GM12878 (cell line): ENCODE data around the gene TPCN2. TPM values are rescaled to one million over a fixed set of nuclear protein-coding genes. Genes with fewer than 3 reads are reported as not detected.
A peak's percentile ranks its signal among the peaks of the same experiment; 100 is the strongest.
"Not testable (repeated sequence)": the region's sequence is repeated elsewhere in the genome, so short reads cannot be mapped to it uniquely, and the experiment has no call there.

Source experiments
- ATAC-seq: fragments of 200-7000 bp; cut with Tn5 transposase; 3 replicates; pipeline ENCODE4 v1.9.1; 2020; ENCODE audit warnings: mild to moderate bottlenecking, moderate library complexity
- BruUV-seq: library from RNA; stranded (reverse); fragments of 400-500 nt; replicated peaks from 2 replicates; lab custom pipeline; 2021; lab: Mats Ljungman, UMichigan
- CTCF ChIA-PET: fragments of 300-600 bp; sonication (Branson Sonifier 250); formaldehyde crosslinking; extraction: SDS; loops from one replicate; lab custom pipeline; 2021; ENCODE audit warnings: inconsistent platforms; lab: Yijun Ruan, JAX
- POLR2A ChIA-PET: fragments of 350-600 bp; formaldehyde crosslinking; extraction: SDS; loops from one replicate; lab custom pipeline; 2021; ENCODE audit warnings: inconsistent platforms; lab: Charles Lee
- RAD21 ChIA-PET: fragments of 300-600 bp; sonication (Branson Sonifier 250); formaldehyde crosslinking; loops from one replicate; lab custom pipeline; 2023; ENCODE audit warnings: antibody characterized with exemption; ENCODE audit not compliant: unreplicated experiment; lab: Charles Lee
- SMC1A ChIA-PET: fragments of 300-600 bp; sonication (Branson Sonifier 250); formaldehyde crosslinking; loops from one replicate; lab custom pipeline; 2023; ENCODE audit not compliant: unreplicated experiment, uncharacterized antibody; lab: Charles Lee
- DNase-seq: peaks from one replicate; pipeline ENCODE4 v3.0.0-alpha.2; 2011; ENCODE audit warnings: low read depth, low spot score
- FAIRE-seq: peaks from 3 replicates; lab custom pipeline; 2011; peaks lifted over from hg19 to GRCh38; lab: Jason Lieb, UNC
- H2AFZ ChIP-seq: 2 replicates; pipeline ENCODE4 v1.6.0; 2011; ENCODE audit warnings: low read depth, low read length, control low read depth; ENCODE audit not compliant: control insufficient read depth
- H3K27ac ChIP-seq: 2 replicates; pipeline ENCODE4 v1.5.1; 2011; ENCODE audit warnings: control low read depth; ENCODE audit not compliant: control insufficient read depth, insufficient read depth
- H3K27me3 ChIP-seq, 2 experiments: replicated peaks in 1 of 2; 2 replicates each; pipeline versions ENCODE4 v1.6.0 to v1.6.1; 2011; ENCODE audit warnings: low read length in 1 of 2; ENCODE audit not compliant: control insufficient read depth in 2 of 2, insufficient read depth in 2 of 2
- H3K36me3 ChIP-seq, 2 experiments: 2 replicates each; pipeline ENCODE4 v1.5.1; 2011; ENCODE audit warnings: low read length in 1 of 2; ENCODE audit not compliant: control insufficient read depth in 2 of 2, insufficient read depth in 2 of 2
- H3K4me1 ChIP-seq: 2 replicates; pipeline ENCODE4 v1.6.1; 2011; ENCODE audit warnings: mild to moderate bottlenecking, low read length, moderate library complexity, mixed read lengths; ENCODE audit not compliant: control insufficient read depth, insufficient read depth
- H3K4me2 ChIP-seq: 2 replicates; pipeline ENCODE4 v1.6.0; 2011; ENCODE audit warnings: control low read depth; ENCODE audit not compliant: control insufficient read depth, insufficient read depth
- H3K4me3 ChIP-seq: fragments of 200-600 bp; sonication (generic); 2 replicates; pipeline ENCODE4 v1.5.1; 2016
- H3K79me2 ChIP-seq: 2 replicates; pipeline ENCODE4 v1.6.0; 2011; ENCODE audit warnings: low read length; ENCODE audit not compliant: control insufficient read depth, insufficient read depth
- H3K9ac ChIP-seq: 2 replicates; pipeline ENCODE4 v1.8.0; 2011; ENCODE audit warnings: low read length, control low read depth, mixed read lengths; ENCODE audit not compliant: control insufficient read depth, insufficient read depth
- H3K9me3 ChIP-seq: replicated peaks from 3 replicates; pipeline ENCODE4 v1.5.1; 2011; ENCODE audit warnings: mild to moderate bottlenecking, low read length; ENCODE audit not compliant: control insufficient read depth, insufficient read depth
- H4K20me1 ChIP-seq: 2 replicates; pipeline ENCODE4 v1.6.0; 2011; ENCODE audit not compliant: control insufficient read depth, insufficient read depth
- CBFB ChIP-seq: IDR thresholded peaks from 2 replicates; pipeline ENCODE4 v1.6.1; 2016; ENCODE audit warnings: antibody characterized with exemption, low read depth
- CBX5 ChIP-seq: sonication (generic); IDR thresholded peaks from 2 replicates; pipeline ENCODE4 v1.6.1; 2016; ENCODE audit warnings: low read depth, moderate library complexity, mild to moderate bottlenecking, inconsistent platforms
- POLR2AphosphoS5 ChIP-seq: IDR thresholded peaks from 2 replicates; pipeline ENCODE4 v1.6.1; 2011; ENCODE audit warnings: mild to moderate bottlenecking, low read length, inconsistent platforms
- TARDBP ChIP-seq: IDR thresholded peaks from 2 replicates; pipeline ENCODE4 v1.6.1; 2016; ENCODE audit warnings: borderline replicate concordance
- YY1 ChIP-seq: IDR thresholded peaks from 2 replicates; pipeline ENCODE4 v1.6.1; 2011; ENCODE audit warnings: low read depth, mild to moderate bottlenecking, low read length
- WGBS: methylation state at CpG from one replicate; pipeline ENCODE4 v1.1.6; 2016; ENCODE audit warnings: low lambda C conversion rate; ENCODE audit not compliant: insufficient replicate concordance, insufficient coverage; ENCODE audit errors: missing lambda C conversion rate; 5-methylcytosine and 5-hydroxymethylcytosine counted together
- in situ Hi-C: fragments of 300-500 bp; cut with MboI; formaldehyde crosslinking; loops from 9 replicates; pipeline ENCODE4 v1.14.3; 2018; ENCODE audit warnings: mixed read lengths
- intact Hi-C: fragments of 100-400 bp; cut with micrococcal nuclease; formaldehyde crosslinking; loops from one replicate; pipeline ENCODE4 v1.14.2; 2022; ENCODE audit not compliant: unreplicated experiment
- polyA plus RNA-seq, 11 experiments: library from polyadenylated mRNA; depleted of rRNA in 4 of 11; unstranded in 6 of 11; stranded (reverse) in 5 of 11; fragments of >200 nt; fragmentation: Nextera tagmentation in 4 of 11; fragmentation: Illumina TruSeq in 1 of 11; extraction: Ambion mirVana in 4 of 11; extraction: Trizol in 1 of 11; gene quantifications; 1 replicate in 1 of 11; 2 replicates in 10 of 11; pipeline versions ENCODE4 v1.2.1 to v1.2.3, GENCODE V29; 2011 to 2016; ENCODE audit warnings: inconsistent platforms in 2 of 11, missing spikeins in 2 of 11, low read depth in 1 of 11
- total RNA-seq, 4 experiments: library from RNA; depleted of rRNA in 3 of 4; stranded (reverse); fragments of >200 nt in 3 of 4; fragmentation: Illumina TruSeq in 1 of 4; extraction: Trizol in 1 of 4; gene quantifications; 2 replicates each; pipeline versions ENCODE4 v1.2.1 to v1.2.3, GENCODE V29; 2013 to 2021
- TF ChIP-seq, protein P1 (sequence below): fragments of 450-650 bp; formaldehyde crosslinking; IDR thresholded peaks from 2 replicates; pipeline ENCODE4 v1.4.0; 2020; ENCODE audit warnings: mild to moderate bottlenecking, moderate library complexity
- TF ChIP-seq, protein P2 (sequence below): fragments of 450-650 bp; IDR thresholded peaks from 2 replicates; pipeline ENCODE4 v1.6.1; 2017; ENCODE audit warnings: mild to moderate bottlenecking, low read depth, inconsistent platforms; ENCODE audit not compliant: poor library complexity, severe bottlenecking

The TPCN2 gene
- total and polyA plus RNA-seq, 10 of the 15 experiments (the other 5 are each of a cell fraction or from before 2014, with no cell fraction given) = 1.7 to 18.4 (median 8.4) TPM

DNA sequence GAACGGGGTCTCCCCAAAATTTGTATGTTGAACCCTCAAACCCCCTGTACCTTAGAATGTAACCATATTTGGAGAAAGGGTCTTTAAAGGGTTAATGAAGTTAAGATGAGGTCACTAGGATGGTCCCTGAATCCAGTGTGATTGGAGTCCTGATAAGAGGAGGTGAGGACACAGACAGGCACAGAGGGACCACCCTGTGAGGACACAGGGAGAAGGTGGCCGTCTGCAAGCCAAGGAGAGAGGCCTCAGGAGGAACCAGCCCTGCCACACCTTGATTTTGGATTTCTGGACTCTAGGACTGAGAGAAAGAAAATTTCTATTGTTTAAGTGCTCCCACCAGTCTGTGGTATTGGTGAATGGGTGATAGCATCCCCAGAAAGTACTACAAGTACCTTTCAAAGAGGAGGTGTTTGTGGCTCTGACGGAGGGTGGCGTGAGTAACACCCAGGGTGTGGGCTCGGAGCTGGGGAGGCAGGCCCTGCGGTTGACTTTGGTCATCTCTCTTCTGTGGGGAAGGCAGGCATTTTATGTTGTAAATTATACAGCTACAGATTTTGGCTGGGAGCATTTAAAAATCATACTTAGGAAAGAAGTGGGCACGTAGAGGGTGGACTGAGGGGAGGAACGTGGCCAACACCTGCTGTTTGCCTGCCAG, 49.5 kb upstream of the TPCN2 start:
- Histone ChIP-seq H3K4me1 (no peaks in the 10 kb centered on the region), H4K20me1 (no peaks in the 10 kb centered on the region), H3K4me2 (no peak overlapping the region), H2AFZ (no peak overlapping the region), H3K27ac (no peak overlapping the region), H3K9ac (no peak overlapping the region), H3K79me2 (no peaks in the 10 kb centered on the region), H3K27me3 (peaks cover 0 to 3% of the 10 kb centered on the region in 2 experiments; a peak in 2 of 4 replicates), H3K9me3 (no peaks in the 10 kb centered on the region), H3K4me3 (no peak overlapping the region), H3K36me3 (no peaks in the 10 kb centered on the region)
- SMC1A ChIA-PET = no interaction called here
- no peak for DNase-seq
- FAIRE-seq = no peak
- CTCF ChIA-PET = no interaction called here
- RAD21 ChIA-PET = no interaction called here
- intact Hi-C loops = no loop called here
- TF ChIP-seq TARDBP (no peak), CBX5 (no peak), YY1 (no peak), POLR2AphosphoS5 (no peak), CBFB (no peak)
- TF ChIP-seq, protein P1, sequence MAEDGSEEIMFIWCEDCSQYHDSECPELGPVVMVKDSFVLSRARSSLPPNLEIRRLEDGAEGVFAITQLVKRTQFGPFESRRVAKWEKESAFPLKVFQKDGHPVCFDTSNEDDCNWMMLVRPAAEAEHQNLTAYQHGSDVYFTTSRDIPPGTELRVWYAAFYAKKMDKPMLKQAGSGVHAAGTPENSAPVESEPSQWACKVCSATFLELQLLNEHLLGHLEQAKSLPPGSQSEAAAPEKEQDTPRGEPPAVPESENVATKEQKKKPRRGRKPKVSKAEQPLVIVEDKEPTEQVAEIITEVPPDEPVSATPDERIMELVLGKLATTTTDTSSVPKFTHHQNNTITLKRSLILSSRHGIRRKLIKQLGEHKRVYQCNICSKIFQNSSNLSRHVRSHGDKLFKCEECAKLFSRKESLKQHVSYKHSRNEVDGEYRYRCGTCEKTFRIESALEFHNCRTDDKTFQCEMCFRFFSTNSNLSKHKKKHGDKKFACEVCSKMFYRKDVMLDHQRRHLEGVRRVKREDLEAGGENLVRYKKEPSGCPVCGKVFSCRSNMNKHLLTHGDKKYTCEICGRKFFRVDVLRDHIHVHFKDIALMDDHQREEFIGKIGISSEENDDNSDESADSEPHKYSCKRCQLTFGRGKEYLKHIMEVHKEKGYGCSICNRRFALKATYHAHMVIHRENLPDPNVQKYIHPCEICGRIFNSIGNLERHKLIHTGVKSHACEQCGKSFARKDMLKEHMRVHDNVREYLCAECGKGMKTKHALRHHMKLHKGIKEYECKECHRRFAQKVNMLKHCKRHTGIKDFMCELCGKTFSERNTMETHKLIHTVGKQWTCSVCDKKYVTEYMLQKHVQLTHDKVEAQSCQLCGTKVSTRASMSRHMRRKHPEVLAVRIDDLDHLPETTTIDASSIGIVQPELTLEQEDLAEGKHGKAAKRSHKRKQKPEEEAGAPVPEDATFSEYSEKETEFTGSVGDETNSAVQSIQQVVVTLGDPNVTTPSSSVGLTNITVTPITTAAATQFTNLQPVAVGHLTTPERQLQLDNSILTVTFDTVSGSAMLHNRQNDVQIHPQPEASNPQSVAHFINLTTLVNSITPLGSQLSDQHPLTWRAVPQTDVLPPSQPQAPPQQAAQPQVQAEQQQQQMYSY (CRISPR knock-in tag) = no peak
- TF ChIP-seq, protein P2, sequence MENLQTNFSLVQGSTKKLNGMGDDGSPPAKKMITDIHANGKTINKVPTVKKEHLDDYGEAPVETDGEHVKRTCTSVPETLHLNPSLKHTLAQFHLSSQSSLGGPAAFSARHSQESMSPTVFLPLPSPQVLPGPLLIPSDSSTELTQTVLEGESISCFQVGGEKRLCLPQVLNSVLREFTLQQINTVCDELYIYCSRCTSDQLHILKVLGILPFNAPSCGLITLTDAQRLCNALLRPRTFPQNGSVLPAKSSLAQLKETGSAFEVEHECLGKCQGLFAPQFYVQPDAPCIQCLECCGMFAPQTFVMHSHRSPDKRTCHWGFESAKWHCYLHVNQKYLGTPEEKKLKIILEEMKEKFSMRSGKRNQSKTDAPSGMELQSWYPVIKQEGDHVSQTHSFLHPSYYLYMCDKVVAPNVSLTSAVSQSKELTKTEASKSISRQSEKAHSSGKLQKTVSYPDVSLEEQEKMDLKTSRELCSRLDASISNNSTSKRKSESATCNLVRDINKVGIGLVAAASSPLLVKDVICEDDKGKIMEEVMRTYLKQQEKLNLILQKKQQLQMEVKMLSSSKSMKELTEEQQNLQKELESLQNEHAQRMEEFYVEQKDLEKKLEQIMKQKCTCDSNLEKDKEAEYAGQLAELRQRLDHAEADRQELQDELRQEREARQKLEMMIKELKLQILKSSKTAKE = no peak
- 35% methylated on average over 8 of the region's 8 CpGs for WGBS
- in situ Hi-C loops = no loop called here
- POLR2A ChIA-PET = interaction anchor here (0.6 kb wide), 1 partner anchor 379 kb away, joined by 3 read pairs; no protein-coding TSS in a partner anchor
- ATAC-seq = no peak
- no TSS peak for BruUV-seq

DNA sequence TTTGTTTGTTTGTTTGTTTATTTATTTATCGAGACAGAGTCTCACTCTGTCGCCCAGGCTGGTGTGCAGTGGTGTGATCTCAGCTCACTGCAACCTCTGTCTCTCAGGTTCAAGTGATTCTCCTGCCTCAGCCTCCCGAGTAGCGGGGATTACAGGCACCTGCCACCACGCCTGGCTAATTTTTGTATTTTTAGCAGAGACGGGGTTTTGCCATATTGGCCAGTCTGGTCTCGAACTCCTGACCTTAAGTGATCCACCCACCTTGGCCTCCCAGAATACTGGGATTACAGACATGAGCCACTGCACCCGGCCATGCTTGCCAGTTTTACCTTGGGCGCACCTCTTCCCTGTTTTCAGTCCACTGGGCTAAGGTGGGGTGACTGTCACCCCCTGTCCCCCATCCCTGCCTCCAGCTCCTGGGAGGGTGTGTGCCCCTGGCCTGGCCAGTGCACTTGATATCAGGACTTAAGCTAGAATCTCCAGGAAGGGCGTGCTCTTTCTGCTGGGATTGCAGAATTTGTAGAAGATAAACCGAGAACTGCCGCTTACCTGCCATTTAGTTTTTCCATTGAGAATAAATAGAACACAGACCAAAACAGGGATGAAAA, 48.9 kb upstream of the TPCN2 start:
- H3K4me3 ChIP-seq, H3K4me2 ChIP-seq, H3K27ac ChIP-seq, H3K4me1 ChIP-seq, H2AFZ ChIP-seq, in situ Hi-C loops, DNase-seq, ATAC-seq, intact Hi-C loops, H3K9ac ChIP-seq, CTCF ChIA-PET, RAD21 ChIA-PET, H3K9me3 ChIP-seq, H4K20me1 ChIP-seq, H3K79me2 ChIP-seq, H3K36me3 ChIP-seq, BruUV-seq, H3K27me3 ChIP-seq, SMC1A ChIA-PET: not testable (repeated sequence)
- 38% methylated on average over 12 of the region's 12 CpGs for WGBS
- FAIRE-seq = peak; percentile 72
- POLR2A ChIA-PET = interaction anchor here (0.6 kb wide), 1 partner anchor 380 kb away, joined by 3 read pairs; no protein-coding TSS in a partner anchor
